Measurements from ENCODE around the gene NPAT.
A peak's percentile ranks its signal among the peaks of the same experiment; 100 is the strongest.

The NPAT gene

GRCh38 chr11:108222574-108223347, at the start of gene NPAT, which contains the start of gene ATM:
Gene NPAT (minus strand): TSS chr11:108222638. CDS start chr11:108222536, 102 bp downstream.
Gene ATM (plus strand): TSS chr11:108223067. CDS start chr11:108227625, 4,558 bp downstream.
- peak; percentile 93 for DNase-seq (ENCODE audit: low read depth)

- DNase-seq (ENCODE audit: low read depth), result no peak
Observed at GRCh38 chr11:108269583-108269982, 47.1 kb upstream of the NPAT start.

- no peak for DNase-seq (ENCODE audit: low read depth)
Observed at GRCh38 chr11:108253176-108253575, 30.7 kb upstream of the NPAT start.

GRCh38 chr11:108246885-108247284, 24.4 kb upstream of the NPAT start:
- DNase-seq (ENCODE audit: low read depth), result no peak

GRCh38 chr11:108246308-108246707, 23.9 kb upstream of the NPAT start:
- DNase-seq (ENCODE audit: low read depth), result no peak

- no peak for DNase-seq (ENCODE audit: low read depth)
Observed at GRCh38 chr11:108242422-108242821, 20.0 kb upstream of the NPAT start.

- no peak for DNase-seq (ENCODE audit: low read depth)
Observed at GRCh38 chr11:108241330-108242037, 19.0 kb upstream of the NPAT start.

GRCh38 chr11:108239076-108239475, 16.6 kb upstream of the NPAT start:
- no peak for DNase-seq (ENCODE audit: low read depth)

- no peak for DNase-seq (ENCODE audit: low read depth)
Observed at GRCh38 chr11:108237058-108237481, 14.6 kb upstream of the NPAT start.

- DNase-seq (ENCODE audit: low read depth), result no peak
Observed at GRCh38 chr11:108235633-108236032, 13.2 kb upstream of the NPAT start.

- DNase-seq (ENCODE audit: low read depth), result no peak
Observed at GRCh38 chr11:108235192-108235591, 12.8 kb upstream of the NPAT start.

- no peak for DNase-seq (ENCODE audit: low read depth)
Observed at GRCh38 chr11:108233277-108233945, 11.0 kb upstream of the NPAT start.

GRCh38 chr11:108228251-108228650, 5.8 kb upstream of the NPAT start:
- DNase-seq (ENCODE audit: low read depth), result no peak

GRCh38 chr11:108226036-108226435, 3.6 kb upstream of the NPAT start:
- no peak for DNase-seq (ENCODE audit: low read depth)

- no peak for DNase-seq (ENCODE audit: low read depth)
Observed at GRCh38 chr11:108224911-108225786, 2.7 kb upstream of the NPAT start.

GRCh38 chr11:108224366-108224765, 1.9 kb upstream of the NPAT start:
- DNase-seq (ENCODE audit: low read depth), result no peak

- DNase-seq (ENCODE audit: low read depth), result no peak
Observed at GRCh38 chr11:108223348-108224149, 1.1 kb upstream of the NPAT start.

GRCh38 chr11:108221911-108222573, 396 bp downstream of the NPAT start:
- no peak for DNase-seq (ENCODE audit: low read depth)

GRCh38 chr11:108221371-108221770, 1.1 kb downstream of the NPAT start:
- DNase-seq (ENCODE audit: low read depth), result no peak

- DNase-seq (ENCODE audit: low read depth), result no peak
Observed at GRCh38 chr11:108220721-108221336, 1.6 kb downstream of the NPAT start.
